ENCODE data around the gene CLBA1.
"Not testable (repeated sequence)": the region's sequence is repeated elsewhere in the genome, so short reads cannot be mapped to it uniquely, and the experiment has no call there.

DNA sequence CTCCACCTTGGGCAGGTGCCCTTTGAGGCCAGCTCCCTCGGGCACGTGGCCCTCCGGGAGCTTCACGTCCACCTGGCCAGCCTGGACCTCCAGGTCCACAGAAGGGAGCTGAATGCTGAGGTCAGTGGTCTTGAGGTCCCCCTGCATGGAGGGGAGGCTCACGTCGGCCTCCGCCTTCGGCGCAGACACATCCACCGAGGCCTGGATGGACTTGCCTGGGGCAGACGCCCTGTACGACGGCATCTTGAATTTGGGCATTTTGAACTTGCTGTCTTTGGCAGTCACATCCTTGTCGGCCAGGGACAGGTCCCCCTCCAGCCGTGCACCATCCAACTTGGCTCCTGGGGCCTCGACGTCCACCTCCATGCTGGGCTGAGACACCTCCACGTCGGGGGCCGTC, 40.3 kb upstream of the CLBA1 start:
- TF ChIP-seq, protein P1, sequence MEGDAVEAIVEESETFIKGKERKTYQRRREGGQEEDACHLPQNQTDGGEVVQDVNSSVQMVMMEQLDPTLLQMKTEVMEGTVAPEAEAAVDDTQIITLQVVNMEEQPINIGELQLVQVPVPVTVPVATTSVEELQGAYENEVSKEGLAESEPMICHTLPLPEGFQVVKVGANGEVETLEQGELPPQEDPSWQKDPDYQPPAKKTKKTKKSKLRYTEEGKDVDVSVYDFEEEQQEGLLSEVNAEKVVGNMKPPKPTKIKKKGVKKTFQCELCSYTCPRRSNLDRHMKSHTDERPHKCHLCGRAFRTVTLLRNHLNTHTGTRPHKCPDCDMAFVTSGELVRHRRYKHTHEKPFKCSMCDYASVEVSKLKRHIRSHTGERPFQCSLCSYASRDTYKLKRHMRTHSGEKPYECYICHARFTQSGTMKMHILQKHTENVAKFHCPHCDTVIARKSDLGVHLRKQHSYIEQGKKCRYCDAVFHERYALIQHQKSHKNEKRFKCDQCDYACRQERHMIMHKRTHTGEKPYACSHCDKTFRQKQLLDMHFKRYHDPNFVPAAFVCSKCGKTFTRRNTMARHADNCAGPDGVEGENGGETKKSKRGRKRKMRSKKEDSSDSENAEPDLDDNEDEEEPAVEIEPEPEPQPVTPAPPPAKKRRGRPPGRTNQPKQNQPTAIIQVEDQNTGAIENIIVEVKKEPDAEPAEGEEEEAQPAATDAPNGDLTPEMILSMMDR (conservative IDR thresholded peaks at IDR 0.05) = not testable (repeated sequence)
- TF ChIP-seq ZFX (IDR thresholded peaks at IDR 0.05) = not testable (repeated sequence)

Data from C4-2B (cell line).